Loucy (cell line): ENCODE results near the gene ZNF615.
"Not testable (repeated sequence)": the region's sequence is repeated elsewhere in the genome, so short reads cannot be mapped to it uniquely, and the experiment has no call there.

Source experiments
- EZH2phosphoT487 ChIP-seq: fragments of 200-600 bp; IDR thresholded peaks from 2 replicates; pipeline ENCODE4 v1.6.1; 2018; ENCODE audit warnings: antibody characterized with exemption, mild to moderate bottlenecking, moderate library complexity, borderline replicate concordance
- TF ChIP-seq, protein P1 (sequence below): fragments of 200-600 bp; sonication (generic); conservative IDR thresholded peaks from 2 replicates; pipeline ENCODE4 v1.5.1; 2014; ENCODE audit warnings: mild to moderate bottlenecking, antibody characterized with exemption, low read length

- TF ChIP-seq, protein P1, sequence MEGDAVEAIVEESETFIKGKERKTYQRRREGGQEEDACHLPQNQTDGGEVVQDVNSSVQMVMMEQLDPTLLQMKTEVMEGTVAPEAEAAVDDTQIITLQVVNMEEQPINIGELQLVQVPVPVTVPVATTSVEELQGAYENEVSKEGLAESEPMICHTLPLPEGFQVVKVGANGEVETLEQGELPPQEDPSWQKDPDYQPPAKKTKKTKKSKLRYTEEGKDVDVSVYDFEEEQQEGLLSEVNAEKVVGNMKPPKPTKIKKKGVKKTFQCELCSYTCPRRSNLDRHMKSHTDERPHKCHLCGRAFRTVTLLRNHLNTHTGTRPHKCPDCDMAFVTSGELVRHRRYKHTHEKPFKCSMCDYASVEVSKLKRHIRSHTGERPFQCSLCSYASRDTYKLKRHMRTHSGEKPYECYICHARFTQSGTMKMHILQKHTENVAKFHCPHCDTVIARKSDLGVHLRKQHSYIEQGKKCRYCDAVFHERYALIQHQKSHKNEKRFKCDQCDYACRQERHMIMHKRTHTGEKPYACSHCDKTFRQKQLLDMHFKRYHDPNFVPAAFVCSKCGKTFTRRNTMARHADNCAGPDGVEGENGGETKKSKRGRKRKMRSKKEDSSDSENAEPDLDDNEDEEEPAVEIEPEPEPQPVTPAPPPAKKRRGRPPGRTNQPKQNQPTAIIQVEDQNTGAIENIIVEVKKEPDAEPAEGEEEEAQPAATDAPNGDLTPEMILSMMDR = not testable (repeated sequence)
- not testable (repeated sequence) for TF ChIP-seq EZH2phosphoT487
Measured at GRCh38 chr19:51957846-51958245, 50.2 kb downstream of the ZNF615 start.
